GM12891 (cell line): ENCODE data around the gene MX2.

Source experiments
- POLR2A ChIP-seq: IDR thresholded peaks from 2 replicates; pipeline ENCODE4 v1.6.1; 2011; ENCODE audit warnings: low read depth, low read length, control low read depth
- POLR2AphosphoS5 ChIP-seq: IDR thresholded peaks from 2 replicates; pipeline ENCODE4 v1.6.1; 2011; ENCODE audit warnings: low read depth, low read length, control low read depth
- TAF1 ChIP-seq: IDR thresholded peaks from 2 replicates; pipeline ENCODE4 v1.6.1; 2011; ENCODE audit warnings: low read depth, low read length, control low read depth

DNA sequence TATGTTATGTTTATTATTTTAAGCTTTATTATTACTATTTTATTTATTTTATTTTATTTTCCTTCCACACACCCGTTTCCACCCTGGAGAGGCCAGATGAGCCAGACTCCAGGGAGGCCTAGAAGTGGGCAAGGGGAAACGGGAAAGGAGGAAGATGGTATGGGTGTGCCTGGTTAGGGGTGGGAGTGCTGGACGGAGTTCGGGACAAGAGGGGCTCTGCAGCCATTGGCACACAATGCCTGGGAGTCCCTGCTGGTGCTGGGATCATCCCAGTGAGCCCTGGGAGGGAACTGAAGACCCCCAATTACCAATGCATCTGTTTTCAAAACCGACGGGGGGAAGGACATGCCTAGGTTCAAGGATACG lies 63.7 kb downstream of the MX2 start:
- no peak for TF ChIP-seq POLR2AphosphoS5
- no peak for TF ChIP-seq POLR2A
- TF ChIP-seq TAF1: no peak
